ENCODE data around the gene PANK1.

- no peak for TF ChIP-seq CTCF (IDR thresholded peaks at IDR 0.05 in 4 of 5, conservative IDR thresholded peaks at IDR 0.05 in 1 of 5)
- no peak for TF ChIP-seq POLR2A (IDR thresholded peaks at IDR 0.05)
Measured at GRCh38 chr10:89685936-89686335, 40.9 kb upstream of the PANK1 start.

Measured in gastrocnemius medialis (tissue), 4 donors.